Measurements from ENCODE around the gene GMEB2.
"Not testable (repeated sequence)": the region's sequence is repeated elsewhere in the genome, so short reads cannot be mapped to it uniquely, and the experiment has no call there.

The GMEB2 gene

DNA sequence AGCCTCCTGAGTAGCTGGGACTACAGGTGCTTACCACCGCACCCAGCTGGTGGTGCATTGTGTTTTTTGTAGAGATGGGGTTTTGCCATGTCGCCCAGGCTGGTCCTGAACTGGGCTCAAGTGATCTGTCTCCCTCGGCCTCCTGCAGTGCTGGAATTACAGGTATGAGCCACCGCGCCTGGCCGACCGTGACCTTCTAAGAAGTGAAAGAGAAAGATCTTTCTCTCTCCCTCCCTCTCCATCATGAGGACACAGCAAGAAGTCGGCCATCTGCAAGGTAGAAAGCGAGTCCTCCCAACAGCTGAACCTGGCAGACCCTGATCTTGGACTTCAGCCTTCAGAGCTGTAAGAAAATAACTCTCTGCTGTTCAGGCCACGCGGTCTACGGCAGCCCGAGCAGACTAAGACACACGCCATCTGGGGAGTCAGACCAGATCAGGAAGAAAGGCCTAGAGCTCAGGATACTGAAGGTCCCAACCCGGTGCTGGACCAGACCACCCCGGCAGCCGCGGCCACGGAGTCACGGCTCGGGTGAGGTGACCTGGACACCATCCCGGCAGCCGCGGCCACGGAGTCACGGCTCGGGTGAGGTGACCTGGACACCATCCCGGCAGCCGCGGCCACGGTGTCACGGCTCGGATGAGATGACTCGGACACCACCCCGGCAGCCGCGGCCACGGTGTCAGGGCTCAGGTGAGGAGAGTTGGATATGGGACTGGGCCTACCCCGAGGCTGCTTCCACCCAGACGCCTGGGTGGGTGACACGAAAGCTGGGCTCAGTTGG lies 9.6 kb downstream of the GMEB2 start:
- ChIA-PET CTCF (no interaction called here), POLR2A (interaction anchor here (1.2 to 2.2 kb wide), 2 partner anchors 10 to 41 kb away, joined by 3 to 10 read pairs; partner anchors contain the start of genes GMEB2 and RTEL1)
- DNase-seq (ENCODE audit: extremely low spot score) = no peak
- no peak for TF ChIP-seq FOXM1 (IDR thresholded peaks at IDR 0.05; ENCODE audit: borderline replicate concordance)
- no peak for TF ChIP-seq ZNF384 (IDR thresholded peaks at IDR 0.05)
- TF ChIP-seq ELF4 (IDR thresholded peaks at IDR 0.05) = no peak
- TF ChIP-seq LEF1 (IDR thresholded peaks at IDR 0.05; ENCODE audit: borderline replicate concordance) = no peak
- no peak for TF ChIP-seq NFRKB (IDR thresholded peaks at IDR 0.05)
- TF ChIP-seq CTBP1 (IDR thresholded peaks at IDR 0.05; ENCODE audit: borderline replicate concordance) = no peak
- no peak for TF ChIP-seq FOXK2 (IDR thresholded peaks at IDR 0.05)
- no peak for TF ChIP-seq BHLHE40 (IDR thresholded peaks at IDR 0.05; ENCODE audit: borderline replicate concordance)
- TF ChIP-seq FOXA1 (IDR thresholded peaks at IDR 0.05) = no peak
- no peak for TF ChIP-seq ARNT (IDR thresholded peaks at IDR 0.05)
- no peak for TF ChIP-seq L3MBTL2 (conservative IDR thresholded peaks at IDR 0.05)
- no peak for TF ChIP-seq TARDBP (IDR thresholded peaks at IDR 0.05)
- TF ChIP-seq, protein P1, sequence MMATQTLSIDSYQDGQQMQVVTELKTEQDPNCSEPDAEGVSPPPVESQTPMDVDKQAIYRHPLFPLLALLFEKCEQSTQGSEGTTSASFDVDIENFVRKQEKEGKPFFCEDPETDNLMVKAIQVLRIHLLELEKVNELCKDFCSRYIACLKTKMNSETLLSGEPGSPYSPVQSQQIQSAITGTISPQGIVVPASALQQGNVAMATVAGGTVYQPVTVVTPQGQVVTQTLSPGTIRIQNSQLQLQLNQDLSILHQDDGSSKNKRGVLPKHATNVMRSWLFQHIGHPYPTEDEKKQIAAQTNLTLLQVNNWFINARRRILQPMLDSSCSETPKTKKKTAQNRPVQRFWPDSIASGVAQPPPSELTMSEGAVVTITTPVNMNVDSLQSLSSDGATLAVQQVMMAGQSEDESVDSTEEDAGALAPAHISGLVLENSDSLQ (IDR thresholded peaks at IDR 0.05) = no peak
- TF ChIP-seq HDGF (IDR thresholded peaks at IDR 0.05; ENCODE audit: borderline replicate concordance) = no peak
- TF ChIP-seq SUZ12 (IDR thresholded peaks at IDR 0.05) = no peak
- TF ChIP-seq SP1 (IDR thresholded peaks at IDR 0.05) = no peak

DNA sequence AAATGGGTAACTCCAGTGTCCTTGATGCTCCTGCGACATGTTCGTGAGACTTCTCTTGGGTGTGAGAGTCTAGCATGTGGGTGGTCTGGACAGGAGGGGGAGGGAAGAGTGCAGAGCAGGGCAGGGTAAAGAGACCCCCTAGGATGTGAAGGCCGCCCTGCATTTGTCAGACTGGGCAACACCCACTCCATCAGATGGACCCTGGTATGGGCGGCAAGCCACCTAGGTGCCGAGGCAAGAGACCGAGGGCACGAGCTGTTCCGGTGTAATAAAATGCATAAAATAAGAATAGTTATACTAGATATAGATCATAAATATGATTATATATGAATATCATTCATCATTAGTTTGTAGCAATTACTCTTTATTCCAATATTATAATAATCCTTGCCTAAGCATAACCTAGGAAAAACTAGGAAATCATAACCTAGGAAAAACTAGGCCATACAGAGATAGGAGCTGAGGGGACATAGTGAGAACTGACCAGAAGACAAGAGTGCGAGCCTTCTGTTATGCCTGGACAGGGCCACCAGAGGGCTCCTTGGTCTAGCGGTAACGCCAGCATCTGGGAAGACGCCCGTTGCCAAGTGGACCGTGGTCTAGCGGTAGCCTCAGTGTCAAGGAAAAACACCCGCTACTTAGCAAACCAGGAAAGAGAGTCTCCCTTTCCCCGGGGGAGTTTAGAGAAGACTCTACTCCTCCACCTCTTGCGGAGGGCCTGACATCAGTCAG lies 12.9 kb downstream of the GMEB2 start:
- CTCF ChIA-PET; DNase-seq (ENCODE audit: extremely low spot score); POLR2A ChIA-PET: not testable (repeated sequence)

DNA sequence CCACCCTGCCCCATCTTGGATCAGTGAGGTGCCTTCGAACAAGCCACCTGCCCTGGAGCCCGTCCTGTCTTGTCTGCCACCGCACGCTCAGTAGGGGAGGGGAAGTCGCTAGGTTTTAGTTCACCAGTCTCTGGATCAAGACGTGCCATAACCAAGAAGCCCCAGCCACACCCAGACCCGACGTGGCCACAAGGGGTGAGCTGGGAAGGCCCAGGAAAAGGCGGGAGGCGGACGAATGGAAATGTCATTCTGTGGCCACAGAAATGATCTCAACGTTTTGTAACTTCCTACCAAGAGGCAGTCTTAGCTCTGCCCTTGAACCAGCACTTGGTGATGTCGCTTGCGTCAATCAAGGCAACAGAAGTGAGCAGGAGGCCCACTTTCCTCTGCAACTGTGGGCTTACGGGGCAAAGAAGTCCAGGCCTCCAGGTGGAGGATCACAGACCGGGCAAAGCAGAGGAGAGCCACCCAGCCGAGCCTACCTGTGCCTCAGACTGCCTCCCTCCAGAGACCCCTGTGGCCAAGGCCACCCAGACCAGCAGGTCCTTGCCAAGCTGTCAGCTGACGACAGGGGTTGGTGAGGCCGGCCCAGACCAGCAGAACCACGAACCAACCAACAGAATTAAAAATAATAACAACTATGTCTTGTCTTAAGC lies 14.5 kb downstream of the GMEB2 start:
- no peak for TF ChIP-seq SUZ12 (IDR thresholded peaks at IDR 0.05)
- TF ChIP-seq SP1 (IDR thresholded peaks at IDR 0.05) = no peak
- TF ChIP-seq BHLHE40 (IDR thresholded peaks at IDR 0.05; ENCODE audit: borderline replicate concordance) = no peak
- no peak for TF ChIP-seq FOXM1 (IDR thresholded peaks at IDR 0.05; ENCODE audit: borderline replicate concordance)
- no peak for TF ChIP-seq ELF4 (IDR thresholded peaks at IDR 0.05)
- TF ChIP-seq, protein P1 (IDR thresholded peaks at IDR 0.05) = no peak
- TF ChIP-seq NFRKB (IDR thresholded peaks at IDR 0.05) = no peak
- no peak for TF ChIP-seq ARNT (IDR thresholded peaks at IDR 0.05)
- no peak for TF ChIP-seq LEF1 (IDR thresholded peaks at IDR 0.05; ENCODE audit: borderline replicate concordance)
- no peak for TF ChIP-seq FOXA1 (IDR thresholded peaks at IDR 0.05)
- no peak for TF ChIP-seq ZNF384 (IDR thresholded peaks at IDR 0.05)
- ChIA-PET POLR2A (no interaction called here), CTCF (no interaction called here)
- no peak for DNase-seq (ENCODE audit: extremely low spot score)

DNA sequence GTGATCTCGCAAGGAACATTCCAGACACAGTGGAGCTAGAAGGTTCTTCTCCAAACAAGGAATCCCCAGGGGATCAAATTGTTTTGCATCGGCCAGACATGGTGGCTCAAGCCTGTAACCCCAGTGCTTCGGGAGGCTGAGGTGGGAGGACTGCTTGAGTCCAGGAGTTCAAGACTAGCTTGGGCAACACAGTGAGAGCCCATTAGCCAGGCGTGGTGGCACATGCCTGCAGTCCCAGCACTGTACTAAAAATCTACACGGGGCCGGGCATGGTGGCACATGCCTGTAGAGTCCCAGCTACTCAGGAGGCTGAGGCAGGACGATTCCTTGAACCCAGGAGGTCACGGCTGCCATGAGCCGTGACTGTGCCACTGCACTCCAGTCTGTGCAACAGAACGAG lies 15.3 kb downstream of the GMEB2 start:
- no peak for DNase-seq (ENCODE audit: extremely low spot score)
- CTCF ChIA-PET = no interaction called here
- TF ChIP-seq HDGF (IDR thresholded peaks at IDR 0.05; ENCODE audit: borderline replicate concordance) (no peak), CTBP1 (IDR thresholded peaks at IDR 0.05; ENCODE audit: borderline replicate concordance) (no peak), ARNT (IDR thresholded peaks at IDR 0.05) (no peak), FOXK2 (IDR thresholded peaks at IDR 0.05) (no peak), ELF4 (IDR thresholded peaks at IDR 0.05) (no peak)
- POLR2A ChIA-PET = no interaction called here

DNA sequence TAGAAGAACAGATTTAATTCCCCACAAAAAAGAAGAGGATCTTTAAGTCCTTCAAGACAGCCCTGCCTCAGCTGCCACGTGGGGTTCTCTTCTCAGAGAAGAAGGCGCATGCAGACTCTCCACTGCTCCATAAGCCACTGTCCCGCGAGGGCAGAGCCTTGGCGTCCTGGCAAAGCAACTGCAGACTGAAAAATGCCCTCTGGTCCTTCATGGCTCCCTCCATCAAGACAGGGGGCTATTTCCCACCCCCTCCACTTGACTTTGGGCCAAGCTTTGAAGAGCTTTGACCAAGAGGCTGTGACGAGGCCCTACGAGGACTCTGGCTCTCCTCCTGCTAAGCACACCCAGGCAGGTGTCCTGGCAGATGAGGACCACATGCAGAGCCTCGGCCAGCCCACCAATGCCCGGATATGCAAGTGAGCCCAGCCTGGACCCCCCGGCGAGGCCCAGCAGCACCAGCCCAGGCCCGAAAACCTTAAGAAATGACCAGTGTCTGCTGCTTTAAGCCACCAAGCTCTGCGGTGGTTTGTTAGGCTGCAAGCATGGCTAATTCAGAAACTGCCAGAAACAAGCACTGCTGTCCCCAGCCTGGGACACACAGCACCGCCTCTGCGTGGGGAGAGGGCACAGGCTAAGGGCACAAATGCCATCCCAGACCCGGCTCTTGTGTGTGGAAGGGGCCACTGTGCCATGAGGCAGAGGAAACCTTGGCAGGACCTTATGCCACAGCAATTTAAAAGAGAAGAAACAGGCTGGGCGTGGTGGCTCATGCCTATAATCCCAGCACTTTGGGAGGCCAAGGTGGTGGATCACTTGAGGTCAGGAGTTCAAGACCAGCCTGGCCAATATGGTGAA lies 16.1 kb downstream of the GMEB2 start:
- no peak for DNase-seq (ENCODE audit: extremely low spot score)
- TF ChIP-seq ELF4 (IDR thresholded peaks at IDR 0.05) (no peak), SUZ12 (IDR thresholded peaks at IDR 0.05) (no peak), ZNF384 (IDR thresholded peaks at IDR 0.05) (no peak), FOXA1 (IDR thresholded peaks at IDR 0.05) (no peak), L3MBTL2 (conservative IDR thresholded peaks at IDR 0.05) (no peak), TARDBP (IDR thresholded peaks at IDR 0.05) (no peak), FOXM1 (IDR thresholded peaks at IDR 0.05; ENCODE audit: borderline replicate concordance) (no peak), FOXK2 (IDR thresholded peaks at IDR 0.05) (no peak), NFRKB (IDR thresholded peaks at IDR 0.05) (no peak), SP1 (IDR thresholded peaks at IDR 0.05) (no peak), LEF1 (IDR thresholded peaks at IDR 0.05; ENCODE audit: borderline replicate concordance) (no peak), ARNT (IDR thresholded peaks at IDR 0.05) (no peak), HDGF (IDR thresholded peaks at IDR 0.05; ENCODE audit: borderline replicate concordance) (no peak), CTBP1 (IDR thresholded peaks at IDR 0.05; ENCODE audit: borderline replicate concordance) (no peak), BHLHE40 (IDR thresholded peaks at IDR 0.05; ENCODE audit: borderline replicate concordance) (no peak)
- TF ChIP-seq, protein P1 (IDR thresholded peaks at IDR 0.05) = no peak
- CTCF ChIA-PET = no interaction called here
- POLR2A ChIA-PET = no interaction called here
